GM19455 (cell line): Measurements from ENCODE around the gene RAB6A.
"Not testable (repeated sequence)": the region's sequence is repeated elsewhere in the genome, so short reads cannot be mapped to it uniquely, and the experiment has no call there.

Experiments used
- ATAC-seq: cut with Tn5 transposase; IDR thresholded peaks from one replicate; pipeline ENCODE4 v1.9.1; 2021; ENCODE audit not compliant: unreplicated experiment

The RAB6A gene

DNA sequence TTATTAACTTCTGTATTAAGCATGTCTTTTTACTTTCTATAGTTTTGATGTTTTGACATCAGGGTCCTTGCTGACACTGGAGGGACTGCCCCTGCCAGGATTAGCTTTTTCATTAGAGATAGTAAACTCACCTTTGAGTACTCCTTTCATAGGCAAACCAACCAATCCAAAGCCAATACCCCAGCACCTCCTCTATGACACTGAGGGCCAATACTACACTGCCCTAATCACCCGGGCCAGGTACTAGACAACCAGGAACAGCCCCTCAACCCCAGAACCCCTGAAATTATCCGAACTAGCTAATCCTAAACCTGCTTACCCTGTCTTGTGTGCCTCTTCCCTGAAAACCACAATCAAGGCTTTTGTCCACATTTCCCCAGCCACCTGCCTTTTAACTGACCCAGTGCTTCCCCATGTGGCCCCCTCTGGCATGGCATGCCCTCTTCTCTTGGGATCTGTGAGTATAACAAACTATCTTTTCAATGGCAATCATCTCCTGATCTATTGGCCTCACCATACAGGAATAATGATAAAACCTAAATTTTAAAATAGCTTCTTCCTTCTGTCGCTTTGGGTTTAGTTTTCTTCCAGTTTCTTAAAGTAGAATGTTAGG lies 31.2 kb downstream of the RAB6A start:
- ATAC-seq: no peak

DNA sequence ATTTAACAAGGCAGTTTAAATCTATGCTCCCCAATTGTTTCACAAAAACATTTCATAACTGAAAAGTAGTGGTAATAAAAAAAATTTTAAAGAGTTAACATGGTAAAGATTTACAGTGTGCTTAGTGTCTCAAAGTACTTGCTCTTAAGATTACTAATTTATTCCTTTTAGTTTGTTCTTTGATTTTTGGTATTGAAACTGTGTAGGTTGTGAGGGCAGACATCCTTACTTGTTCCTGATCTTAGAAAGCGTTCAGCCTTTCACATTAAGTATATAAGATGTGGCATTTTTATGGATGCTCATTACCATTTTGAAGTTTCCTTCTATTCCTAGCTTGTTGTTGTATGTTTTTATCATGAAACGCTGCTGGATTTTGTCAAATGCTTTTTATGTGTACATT lies 32.9 kb downstream of the RAB6A start:
- no peak for ATAC-seq

DNA sequence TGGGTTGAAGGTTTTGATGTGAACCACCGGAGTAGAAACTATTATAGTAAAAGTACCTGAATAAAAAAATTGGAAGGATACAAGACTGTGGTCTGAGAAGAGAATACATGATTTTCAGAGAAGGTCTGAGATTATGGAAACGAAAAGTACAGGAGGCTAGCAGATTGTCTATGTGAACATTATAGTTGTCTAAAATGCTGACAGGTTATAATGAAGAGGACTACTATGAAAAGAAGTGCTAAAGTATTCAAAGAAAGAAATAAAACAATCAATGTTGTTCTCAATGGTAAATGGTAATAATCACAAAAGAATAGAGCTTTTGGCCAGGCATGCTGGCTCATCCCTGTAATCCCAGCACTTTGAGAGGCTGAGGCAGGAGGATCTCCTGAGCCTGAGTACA lies 34.0 kb downstream of the RAB6A start:
- ATAC-seq: no peak

DNA sequence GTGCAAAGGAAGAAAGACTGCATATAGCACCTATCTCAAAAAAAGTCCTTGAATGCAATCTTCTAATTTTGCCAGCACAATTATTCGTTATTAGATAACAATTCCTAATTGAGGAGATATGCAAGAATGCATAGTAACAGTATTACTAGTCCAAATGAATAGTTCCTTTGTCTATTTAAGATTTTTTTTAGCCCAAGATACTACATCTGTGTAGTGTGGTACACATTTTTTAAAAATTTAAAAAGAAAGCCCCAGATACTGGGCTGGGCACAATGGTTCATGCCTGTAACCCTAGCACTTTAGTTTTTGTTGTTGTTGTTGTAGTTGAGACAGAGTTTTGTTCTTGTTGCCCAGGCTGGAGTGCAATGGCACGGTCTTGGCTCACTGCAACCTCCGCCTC lies 43.7 kb downstream of the RAB6A start:
- no peak for ATAC-seq

DNA sequence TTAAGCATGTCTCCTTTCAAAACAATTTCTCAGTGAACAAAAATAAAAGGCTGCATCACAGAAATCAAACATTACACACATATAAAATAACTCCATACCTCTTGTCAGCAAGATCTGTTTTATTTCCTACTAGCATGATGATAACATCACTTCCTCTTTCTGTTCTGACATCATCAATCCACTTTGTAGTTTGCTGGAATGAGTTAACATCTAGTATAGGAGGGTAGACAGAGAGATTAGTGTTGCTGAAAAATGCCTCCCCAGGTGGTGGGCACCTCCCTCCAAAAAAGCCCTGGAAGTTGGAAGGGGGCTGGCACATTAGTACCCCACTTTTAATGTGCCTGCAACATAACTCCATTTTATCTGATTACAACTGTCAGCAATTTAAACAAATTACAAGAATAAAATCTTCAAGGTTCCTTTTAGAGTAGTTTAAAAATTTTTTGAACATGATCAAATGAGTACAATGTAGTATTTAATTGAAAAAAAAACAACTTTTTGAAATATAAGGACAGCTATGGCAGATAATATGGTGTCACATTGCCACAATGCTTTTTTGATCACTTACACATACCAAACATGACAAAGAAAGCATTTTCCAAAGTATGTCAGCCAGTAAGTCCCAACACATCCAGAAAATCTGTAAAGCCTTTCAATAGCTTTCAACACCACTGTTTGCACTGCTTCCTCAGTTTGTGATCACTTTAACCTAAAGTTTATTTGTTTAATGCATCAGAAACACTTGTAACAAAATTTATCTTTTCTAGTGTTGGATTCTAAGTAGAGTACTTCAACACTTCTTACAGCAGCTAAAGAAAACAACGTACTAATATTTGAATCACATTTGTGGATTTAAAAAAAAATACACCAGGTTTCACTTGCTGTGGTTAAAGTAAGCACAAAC lies 44.5 kb downstream of the RAB6A start:
- ATAC-seq: no peak

DNA sequence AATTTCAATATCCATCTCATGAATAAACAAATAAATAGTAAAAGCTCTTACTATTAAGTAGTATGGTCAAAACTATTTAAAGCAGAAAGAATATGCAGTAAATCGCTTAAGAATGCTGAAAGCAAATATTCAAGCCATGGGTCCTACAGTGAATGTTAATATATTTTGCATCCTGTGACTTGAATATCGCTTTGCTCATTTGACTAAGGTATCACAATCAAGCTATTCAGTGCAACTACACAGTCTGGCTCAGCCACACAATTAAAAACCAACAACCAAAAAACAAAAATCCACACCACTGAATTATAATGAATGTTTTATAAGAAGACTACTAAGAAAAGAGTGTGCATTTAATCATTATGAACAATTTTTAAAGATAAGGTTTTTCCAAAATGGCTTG lies 45.3 kb downstream of the RAB6A start:
- no peak for ATAC-seq

DNA sequence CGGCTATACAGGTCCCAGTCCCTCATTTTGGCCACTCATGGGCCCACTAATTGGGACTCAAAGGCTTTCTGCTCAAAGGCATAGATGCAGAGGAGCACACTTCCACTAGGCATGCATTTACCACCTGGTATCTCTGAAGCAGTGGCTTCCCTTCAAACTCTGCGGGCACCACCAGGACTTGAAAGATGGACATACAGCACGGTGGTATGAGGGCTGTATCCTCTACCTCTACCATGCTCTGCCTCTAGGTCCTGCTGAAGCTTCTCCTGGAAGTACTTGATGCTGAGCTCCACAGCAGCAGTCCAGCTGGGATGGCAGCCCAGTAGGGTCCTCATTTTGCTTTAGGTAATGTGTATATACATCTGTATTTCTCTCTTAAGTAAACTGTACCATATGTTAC lies 49.9 kb downstream of the RAB6A start:
- no peak for ATAC-seq

DNA sequence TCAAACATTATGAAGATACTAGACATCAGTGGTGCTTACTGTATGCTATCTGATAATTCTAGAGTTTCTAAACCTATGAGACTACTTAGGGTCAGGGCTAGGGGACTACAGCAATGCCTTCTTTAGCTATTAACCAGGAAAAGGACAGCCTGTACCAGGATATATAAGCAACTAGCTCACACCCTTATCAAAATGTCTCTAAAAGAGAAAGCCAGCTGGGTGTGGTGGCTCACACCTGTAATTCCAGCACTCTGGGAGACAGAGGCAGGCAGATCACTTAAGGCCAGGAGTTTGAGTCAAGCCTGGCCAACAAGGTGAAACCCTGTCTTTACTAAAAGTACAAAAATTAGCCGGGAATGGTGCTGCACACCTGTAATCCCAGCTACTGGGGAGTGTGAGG lies 55.8 kb downstream of the RAB6A start:
- ATAC-seq: no peak

DNA sequence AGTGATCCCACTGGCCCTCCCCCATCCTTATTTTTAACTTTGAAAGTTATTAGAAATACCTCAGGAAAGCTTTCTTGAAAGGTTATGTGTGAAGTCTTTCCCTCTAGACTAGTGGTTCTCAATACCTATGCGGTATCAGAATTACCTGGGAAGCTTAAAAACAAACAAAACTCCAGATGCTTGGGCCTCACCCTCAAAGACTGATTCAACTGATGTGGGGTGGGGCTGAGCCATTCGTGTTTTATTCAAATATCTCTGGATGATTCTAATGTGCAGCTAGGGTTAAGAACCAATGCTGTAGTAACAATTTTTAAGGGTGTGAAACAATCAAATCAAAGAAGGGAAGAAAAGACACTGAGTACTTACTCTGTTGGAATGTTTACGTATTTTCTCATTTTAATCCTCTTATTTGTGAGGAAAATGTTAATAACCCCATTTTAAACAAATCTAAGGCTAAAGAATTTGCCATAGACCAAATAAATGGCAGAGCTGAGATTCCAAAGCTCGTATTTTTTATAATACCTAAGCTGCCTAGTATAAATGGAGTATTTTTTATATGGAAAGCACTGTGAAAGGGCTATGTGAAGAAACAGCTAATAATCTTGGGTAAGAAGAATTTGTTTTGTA lies 66.9 kb downstream of the RAB6A start:
- ATAC-seq: no peak

DNA sequence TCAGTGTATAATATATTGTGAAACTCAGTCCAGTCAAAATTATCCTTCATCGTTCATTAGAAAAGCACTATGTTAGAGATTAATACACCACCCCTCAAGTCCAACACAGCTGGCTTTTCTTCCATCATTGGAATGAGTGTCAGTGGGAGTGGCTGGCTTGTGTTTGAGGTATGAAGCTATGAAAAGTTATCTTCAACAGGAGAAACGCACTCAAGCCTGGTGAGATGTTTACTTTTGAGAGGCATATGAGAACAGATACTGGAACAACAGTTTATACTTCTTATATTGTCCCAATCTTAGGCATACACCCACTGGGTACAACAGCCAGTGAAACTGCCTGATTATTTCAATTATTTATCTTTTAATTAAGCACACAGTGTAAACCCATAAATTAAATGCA lies 80.2 kb downstream of the RAB6A start:
- no peak for ATAC-seq

DNA sequence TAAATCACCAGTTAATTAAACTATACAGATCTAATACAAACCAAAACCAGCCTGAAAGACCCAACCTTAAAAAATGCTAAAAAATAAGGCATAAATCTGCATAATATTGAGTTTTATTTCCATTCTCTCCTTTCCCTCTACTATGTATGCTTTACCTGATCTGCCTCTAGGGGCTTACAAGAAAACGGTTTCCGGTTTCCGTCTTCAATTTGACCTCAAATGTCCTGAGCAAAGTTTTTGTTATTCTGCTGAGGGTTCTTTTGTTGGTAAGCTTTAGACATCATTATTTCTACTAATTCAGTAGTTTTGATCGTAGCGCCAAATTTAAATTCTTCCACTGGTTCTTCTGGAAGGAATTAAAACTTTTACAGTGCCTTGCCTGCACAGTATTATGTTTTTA lies 84.3 kb downstream of the RAB6A start:
- ATAC-seq: not testable (repeated sequence)

DNA sequence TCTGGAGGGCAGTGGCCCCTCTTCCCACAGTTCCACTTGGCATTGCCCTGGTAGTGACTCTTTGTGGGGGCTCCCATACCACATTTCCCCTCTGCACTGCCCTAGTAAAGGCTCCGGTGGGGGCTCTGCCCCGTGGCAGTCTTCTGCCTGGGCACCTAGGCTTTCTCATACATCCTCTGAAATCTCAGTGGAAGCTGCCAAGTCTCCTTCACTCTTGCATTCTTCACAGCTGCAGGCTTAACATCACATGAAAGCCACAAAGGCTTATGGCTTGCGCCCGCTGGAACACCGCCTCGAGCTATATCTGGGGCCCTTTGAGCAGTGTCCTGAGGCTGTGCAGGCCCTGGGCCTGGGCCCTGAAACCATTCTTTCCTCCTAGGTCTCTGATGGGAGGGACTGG lies 89.2 kb downstream of the RAB6A start:
- no peak for ATAC-seq

DNA sequence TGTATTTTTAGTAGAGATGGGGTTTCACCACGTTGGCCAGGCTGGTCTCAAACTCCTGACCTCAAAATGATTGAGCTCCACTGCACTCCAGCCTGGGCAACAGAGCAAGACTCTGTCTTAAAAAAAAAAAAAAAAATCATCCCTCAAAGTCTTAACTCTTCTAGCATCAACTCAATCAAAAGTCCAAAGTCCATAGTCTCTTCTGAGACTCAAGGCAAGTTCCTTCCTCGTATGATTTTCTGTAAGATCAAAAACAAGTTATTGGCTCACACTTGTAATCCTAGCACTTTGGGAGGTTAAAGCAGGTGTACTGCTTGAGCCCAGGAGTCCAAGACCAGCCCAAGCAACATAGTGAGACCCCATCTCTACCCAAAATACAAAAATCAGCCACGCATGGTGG lies 90.1 kb downstream of the RAB6A start:
- no peak for ATAC-seq

DNA sequence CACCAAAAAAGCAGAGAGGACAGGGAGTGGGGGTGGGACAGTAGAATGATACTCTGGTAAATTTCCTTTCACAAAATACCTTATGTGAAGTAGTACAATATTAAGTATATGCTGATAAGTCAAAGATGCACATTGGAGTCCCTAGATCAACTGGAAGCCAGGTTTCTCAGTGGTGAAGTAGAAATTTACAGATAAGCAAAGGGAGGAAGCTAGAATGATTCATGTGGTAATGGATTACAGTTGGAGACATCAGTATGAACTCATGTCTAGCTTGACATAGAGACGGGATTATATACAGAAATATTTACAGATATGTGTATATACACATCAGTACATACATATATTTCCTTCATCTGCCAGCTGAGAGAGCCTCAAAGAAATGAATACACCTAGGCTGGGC lies 93.0 kb downstream of the RAB6A start:
- no peak for ATAC-seq

DNA sequence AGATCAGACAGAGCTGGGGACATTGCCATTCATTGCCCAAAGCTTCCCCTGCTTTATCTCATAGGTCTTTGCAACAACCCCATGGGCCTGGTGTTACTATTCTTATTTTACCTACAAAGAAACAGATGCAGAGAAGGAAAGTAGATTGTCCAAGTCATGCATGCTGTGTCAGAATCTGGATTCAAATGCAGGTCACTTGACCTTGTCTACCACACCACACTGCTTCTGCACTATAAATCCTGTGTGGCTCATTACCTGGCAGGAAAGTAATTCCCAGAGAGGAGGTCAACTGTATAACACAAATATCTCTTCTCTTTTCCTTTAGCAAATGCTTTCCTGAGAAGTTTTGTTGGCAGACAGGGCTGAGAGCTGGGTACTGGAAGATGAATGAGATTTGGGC lies 96.0 kb downstream of the RAB6A start:
- no peak for ATAC-seq

DNA sequence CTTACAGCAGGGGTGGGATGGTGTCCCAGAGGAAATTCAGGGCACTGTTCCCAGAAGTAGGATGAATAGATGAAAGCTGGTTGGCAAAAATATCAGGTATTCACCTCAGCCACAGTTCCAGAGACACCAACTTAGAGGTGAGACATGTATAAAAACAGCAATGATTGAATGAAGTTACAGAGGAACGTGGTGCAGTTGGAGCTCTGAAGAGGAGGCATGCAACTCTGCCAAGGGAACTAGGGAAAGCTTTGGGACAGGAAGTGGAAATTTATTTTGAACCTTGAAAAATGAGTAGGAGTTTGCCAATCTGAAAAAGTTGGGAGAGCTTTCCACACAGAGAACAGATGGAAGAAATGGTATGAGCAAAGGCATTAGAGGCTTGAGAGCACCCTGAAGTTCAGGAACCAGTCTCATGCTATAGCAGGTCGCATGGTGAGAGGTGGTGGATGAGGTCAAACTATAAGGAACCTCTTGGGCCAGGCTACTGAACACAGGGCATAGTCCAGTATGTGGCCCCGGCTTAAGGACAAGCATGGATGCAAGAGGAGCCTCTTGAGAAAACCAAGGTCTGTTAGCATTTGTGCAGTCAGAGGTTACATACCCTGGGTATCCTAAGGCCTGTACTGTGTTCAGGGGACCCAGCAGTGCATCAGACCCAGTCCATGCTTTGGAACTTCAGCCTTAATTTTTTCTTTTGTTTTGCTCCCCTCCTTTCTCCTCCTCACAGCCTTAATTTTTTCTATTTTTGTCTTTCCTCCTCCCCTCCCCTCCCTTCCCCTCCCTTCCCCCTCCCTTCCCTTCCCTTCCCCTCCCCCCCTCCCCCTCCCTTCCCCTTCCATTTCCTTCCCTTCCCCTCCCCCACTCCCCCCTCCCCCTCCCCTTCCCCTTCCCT lies 97.0 kb downstream of the RAB6A start:
- no peak for ATAC-seq

DNA sequence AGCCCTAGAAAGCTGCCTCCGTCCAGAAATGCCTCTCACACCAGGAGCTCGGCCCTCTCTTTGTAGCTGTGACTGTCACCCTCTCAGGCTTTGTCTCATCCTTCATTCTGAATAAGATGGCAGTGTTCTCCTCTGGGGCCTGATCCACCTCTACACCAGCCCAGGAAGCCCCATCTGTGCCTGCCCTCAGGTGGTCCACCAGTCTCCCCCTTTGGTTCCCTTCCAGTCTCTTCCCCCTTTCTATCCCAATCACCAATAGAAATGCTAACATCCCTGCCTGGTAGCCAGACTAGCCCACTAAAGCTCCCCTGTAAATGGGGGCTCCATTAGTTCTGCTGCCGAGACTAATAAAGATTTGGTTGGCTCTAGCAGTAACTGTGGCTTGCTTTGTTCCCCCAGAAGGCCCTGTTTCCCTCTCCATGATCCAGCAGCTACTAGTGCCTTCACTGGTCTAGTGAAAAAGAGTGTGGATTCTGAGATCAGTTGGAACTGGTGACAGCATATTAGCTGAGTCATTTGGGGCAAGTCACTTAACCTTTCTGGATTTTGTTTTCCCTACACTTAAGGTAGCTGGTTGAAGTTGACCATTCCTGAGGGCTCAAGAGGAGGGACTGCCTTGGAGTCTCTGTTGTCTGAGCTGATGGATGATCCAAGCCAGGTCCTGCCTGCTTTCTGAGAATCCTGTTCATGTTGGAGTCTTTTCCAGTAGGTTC lies 98.3 kb downstream of the RAB6A start:
- no peak for ATAC-seq

DNA sequence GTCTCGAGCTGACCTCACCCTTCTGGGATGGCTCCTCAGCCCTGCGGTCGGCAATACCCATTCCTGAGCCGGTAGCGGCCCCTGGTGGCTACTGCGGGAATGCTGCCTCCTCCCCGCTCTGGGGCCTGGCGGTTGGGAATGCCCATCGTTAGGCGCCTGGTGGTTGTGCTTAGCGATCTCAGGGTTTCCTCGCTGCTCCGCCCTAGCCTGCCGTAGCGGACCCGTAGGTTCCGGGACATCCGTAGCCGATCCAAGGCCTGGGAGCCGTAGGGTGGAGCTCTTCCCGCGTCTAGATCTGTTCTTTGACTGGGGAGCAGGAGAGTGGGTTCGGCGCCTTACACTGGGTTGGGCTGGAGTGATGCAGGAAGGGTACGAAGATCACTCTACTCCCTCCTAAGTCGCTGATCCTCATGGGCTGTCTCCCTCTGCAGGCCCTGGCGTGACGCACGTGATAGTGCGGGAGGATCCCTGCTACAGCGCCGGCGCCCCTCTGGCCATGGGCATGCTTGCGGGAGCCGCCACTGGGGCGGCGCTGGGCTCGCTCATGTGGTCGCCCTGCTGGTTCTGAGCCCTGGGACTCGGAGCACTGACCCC lies 99.7 kb downstream of the RAB6A start:
- peak; percentile 72 for ATAC-seq

DNA sequence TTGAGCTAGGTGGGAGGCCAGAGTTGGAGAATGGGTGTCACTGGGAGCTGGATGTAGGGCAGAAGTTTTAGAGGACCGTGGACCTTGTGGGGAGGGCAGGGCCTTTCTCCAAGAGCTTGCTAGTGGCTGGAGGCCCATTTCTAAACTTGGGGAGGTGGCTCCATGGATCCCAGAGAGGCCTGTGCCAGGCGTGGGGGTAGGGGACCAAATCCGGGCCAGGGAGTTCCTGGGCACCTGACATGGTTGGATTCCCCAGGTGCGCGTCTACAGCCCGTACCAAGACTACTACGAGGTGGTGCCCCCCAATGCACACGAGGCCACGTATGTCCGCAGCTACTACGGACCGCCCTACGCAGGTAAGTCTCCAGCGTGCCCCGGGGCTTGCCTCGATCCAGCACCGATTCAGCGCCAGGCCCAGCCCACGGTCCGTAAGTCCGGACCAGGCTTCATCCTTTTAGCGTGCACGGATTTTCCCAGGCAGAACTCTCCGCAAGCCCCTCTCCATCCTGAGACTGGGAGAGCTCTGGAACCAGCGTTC lies 100.3 kb downstream of the RAB6A start:
- no peak for ATAC-seq

DNA sequence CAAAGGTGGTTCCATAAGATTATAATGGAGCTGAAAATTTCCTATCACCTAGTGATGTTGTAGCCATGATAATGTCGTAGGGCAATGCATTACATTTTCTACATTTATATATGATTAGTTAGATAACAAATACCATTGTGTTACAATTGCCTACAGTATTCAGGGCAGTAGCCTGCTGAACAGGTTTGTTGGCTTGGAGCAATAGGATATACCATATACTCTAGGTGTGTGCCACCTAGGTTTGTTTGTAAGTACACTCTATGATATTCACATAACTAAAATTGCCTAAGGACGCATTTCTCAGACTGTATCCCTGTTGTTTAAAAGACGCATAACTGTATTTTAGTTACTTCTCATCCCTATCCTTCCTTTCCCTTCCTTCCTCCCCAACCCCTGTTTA lies 100.9 kb downstream of the RAB6A start:
- no peak for ATAC-seq
